ENCODE measurements around the gene VPS35.
A peak's percentile ranks its signal among the peaks of the same experiment; 100 is the strongest.

VPS35 gene

DNA sequence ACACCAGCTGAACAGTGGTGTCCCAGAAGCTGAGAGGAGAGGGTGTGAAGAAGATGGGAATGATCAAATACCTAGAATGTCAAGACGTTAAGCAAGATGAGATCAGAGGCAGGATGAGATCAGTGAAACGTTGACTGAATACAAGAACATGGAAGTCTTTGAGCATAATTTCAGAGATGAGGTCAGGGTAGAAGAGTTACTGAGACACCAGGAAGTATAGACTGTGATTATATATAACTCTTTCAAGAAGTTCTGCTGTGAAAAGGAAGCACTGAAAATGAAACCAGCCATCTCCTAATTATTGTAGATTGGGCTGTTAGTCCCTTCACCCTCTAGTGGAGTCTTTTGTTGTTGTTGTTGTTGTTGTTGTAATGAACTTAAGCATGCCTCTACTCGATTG, 76.9 kb downstream of the VPS35 start:
- DNase-seq (ENCODE audit: low spot score), result no peak

DNA sequence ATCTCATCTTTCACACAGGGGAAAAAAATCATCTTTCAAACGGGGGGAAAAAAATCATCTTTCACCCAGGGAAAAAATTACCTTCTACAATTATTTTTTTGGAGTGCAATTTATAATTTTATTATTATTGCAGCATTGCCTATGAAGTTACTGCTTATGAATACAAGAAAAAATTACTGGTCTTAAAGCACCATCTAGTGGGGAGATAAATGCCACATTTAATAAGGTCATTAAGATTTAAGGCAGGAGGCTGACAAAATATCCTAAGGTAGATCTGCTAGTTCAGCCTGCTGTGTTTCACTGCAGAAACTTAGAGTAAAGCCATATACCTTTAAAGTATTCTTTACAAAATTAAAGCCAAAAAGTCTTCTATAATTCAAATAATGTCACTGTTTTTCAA, 81.4 kb downstream of the VPS35 start:
- peak; percentile 13 for DNase-seq (ENCODE audit: low spot score)

DNA sequence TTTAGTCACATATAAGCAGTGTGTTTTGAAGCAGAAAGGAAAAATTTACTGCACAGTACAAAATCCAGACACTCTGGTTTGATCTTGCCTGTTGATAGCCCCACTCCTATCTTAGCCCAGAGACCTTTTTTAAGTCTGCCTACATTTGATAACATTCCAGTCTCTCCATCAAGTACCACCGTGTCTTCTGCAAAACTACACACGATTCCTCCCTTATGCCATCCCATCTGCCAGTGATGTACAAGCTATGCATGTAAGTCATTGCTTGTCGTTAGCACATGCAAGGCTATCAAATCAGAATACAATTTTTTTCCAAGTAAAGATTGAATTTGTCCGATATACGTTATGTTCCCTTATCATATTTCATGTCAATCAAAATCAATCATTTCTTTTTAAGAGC, 82.7 kb downstream of the VPS35 start:
- DNase-seq (ENCODE audit: low spot score), result no peak
